ENCODE measurements around the gene TBP. TPM values are rescaled to one million over a fixed set of nuclear protein-coding genes. Genes with fewer than 3 reads are reported as not detected.
A peak's percentile ranks its signal among the peaks of the same experiment; 100 is the strongest.

TBP gene
- total and polyA plus RNA-seq, 2 of the 13 experiments (the other 11 are each of a cell fraction or from before 2014, with no cell fraction given): 21.7 to 28.1 TPM

GRCh38 chr6:170552765-170553533, 1.2 kb upstream of the TBP start, which contains the start of gene PSMB1 (continued):
- TF ChIP-seq SP140L (CRISPR knock-in tag; IDR thresholded peaks at IDR 0.05; ENCODE audit: borderline replicate concordance) (no peak), SIN3B (IDR thresholded peaks at IDR 0.05; ENCODE audit: low read length) (no peak; the same call in 1 of the 2 replicates), SP2 (CRISPR knock-in tag; IDR thresholded peaks at IDR 0.05) (peak; percentile 79), ZNF225 (CRISPR knock-in tag; IDR thresholded peaks at IDR 0.05) (peak; percentile 93; the same call in 1 of the 2 replicates), MED1 (CRISPR knock-in tag; IDR thresholded peaks at IDR 0.05) (peak; percentile 8; the same call in 1 of the 2 replicates), ZNF782 (CRISPR knock-in tag; IDR thresholded peaks at IDR 0.05; ENCODE audit: borderline replicate concordance) (0 out of 2 replicates have a peak, but pooled peaks have one; percentile 76), ZFP36L2 (CRISPR knock-in tag; IDR thresholded peaks at IDR 0.05) (no peak; the same call in 1 of the 2 replicates), ZBTB44 (CRISPR knock-in tag; IDR thresholded peaks at IDR 0.05) (no peak), MYNN (CRISPR knock-in tag; IDR thresholded peaks at IDR 0.05; ENCODE audit: low read depth) (peak; percentile 87; the same call in 1 of the 2 replicates), ZNF552 (CRISPR knock-in tag; IDR thresholded peaks at IDR 0.05; ENCODE audit: borderline replicate concordance) (0 out of 2 replicates have a peak, but pooled peaks have one; percentile 30), RARG (CRISPR knock-in tag; IDR thresholded peaks at IDR 0.05; ENCODE audit: low read depth) (no peak), ATF3 (CRISPR knock-in tag; IDR thresholded peaks at IDR 0.05) (0 out of 2 replicates have a peak, but pooled peaks have one; percentile 25), KDM5A (IDR thresholded peaks at IDR 0.05; ENCODE audit: borderline replicate concordance, low read length) (peak; percentile 91), FOXP1 (IDR thresholded peaks at IDR 0.05) (no peak), FOXP1 (CRISPR knock-in tag; IDR thresholded peaks at IDR 0.05) (no peak; the same call in 1 of the 2 replicates), TERF1 (CRISPR knock-in tag; IDR thresholded peaks at IDR 0.05) (no peak), ZSCAN25 (CRISPR knock-in tag; IDR thresholded peaks at IDR 0.05) (peak; percentile 75), RFXANK (CRISPR knock-in tag; IDR thresholded peaks at IDR 0.05) (no peak), GTF3A (CRISPR knock-in tag; conservative IDR thresholded peaks at IDR 0.05) (0 out of 2 replicates have a peak, but pooled peaks have one; percentile 60), SMAD9 (CRISPR knock-in tag; IDR thresholded peaks at IDR 0.05) (no peak), YY1 (IDR thresholded peaks at IDR 0.05; ENCODE audit: insufficient read depth, insufficient replicate concordance, low read depth, low read length) (peak; percentile 95)
- TF ChIP-seq, protein P1, sequence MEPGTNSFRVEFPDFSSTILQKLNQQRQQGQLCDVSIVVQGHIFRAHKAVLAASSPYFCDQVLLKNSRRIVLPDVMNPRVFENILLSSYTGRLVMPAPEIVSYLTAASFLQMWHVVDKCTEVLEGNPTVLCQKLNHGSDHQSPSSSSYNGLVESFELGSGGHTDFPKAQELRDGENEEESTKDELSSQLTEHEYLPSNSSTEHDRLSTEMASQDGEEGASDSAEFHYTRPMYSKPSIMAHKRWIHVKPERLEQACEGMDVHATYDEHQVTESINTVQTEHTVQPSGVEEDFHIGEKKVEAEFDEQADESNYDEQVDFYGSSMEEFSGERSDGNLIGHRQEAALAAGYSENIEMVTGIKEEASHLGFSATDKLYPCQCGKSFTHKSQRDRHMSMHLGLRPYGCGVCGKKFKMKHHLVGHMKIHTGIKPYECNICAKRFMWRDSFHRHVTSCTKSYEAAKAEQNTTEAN (CRISPR knock-in tag; conservative IDR thresholded peaks at IDR 0.05): peak; percentile 88
- TF ChIP-seq, protein P2, sequence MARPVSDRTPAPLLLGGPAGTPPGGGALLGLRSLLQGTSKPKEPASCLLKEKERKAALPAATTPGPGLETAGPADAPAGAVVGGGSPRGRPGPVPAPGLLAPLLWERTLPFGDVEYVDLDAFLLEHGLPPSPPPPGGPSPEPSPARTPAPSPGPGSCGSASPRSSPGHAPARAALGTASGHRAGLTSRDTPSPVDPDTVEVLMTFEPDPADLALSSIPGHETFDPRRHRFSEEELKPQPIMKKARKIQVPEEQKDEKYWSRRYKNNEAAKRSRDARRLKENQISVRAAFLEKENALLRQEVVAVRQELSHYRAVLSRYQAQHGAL (CRISPR knock-in tag; IDR thresholded peaks at IDR 0.05; ENCODE audit: not compliant biosample characterization): peak; percentile 27
- TF ChIP-seq, protein P3, sequence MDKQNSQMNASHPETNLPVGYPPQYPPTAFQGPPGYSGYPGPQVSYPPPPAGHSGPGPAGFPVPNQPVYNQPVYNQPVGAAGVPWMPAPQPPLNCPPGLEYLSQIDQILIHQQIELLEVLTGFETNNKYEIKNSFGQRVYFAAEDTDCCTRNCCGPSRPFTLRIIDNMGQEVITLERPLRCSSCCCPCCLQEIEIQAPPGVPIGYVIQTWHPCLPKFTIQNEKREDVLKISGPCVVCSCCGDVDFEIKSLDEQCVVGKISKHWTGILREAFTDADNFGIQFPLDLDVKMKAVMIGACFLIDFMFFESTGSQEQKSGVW (CRISPR knock-in tag; IDR thresholded peaks at IDR 0.05; ENCODE audit: borderline replicate concordance): no peak

Measured in HepG2 (cell line).